HG03097 (cell line): Measurements from ENCODE around the gene NRP2.

Experiments used
- ATAC-seq: cut with Tn5 transposase; IDR thresholded peaks from one replicate; pipeline ENCODE4 v1.9.1; 2021; ENCODE audit not compliant: unreplicated experiment, low FRiP score

The NRP2 gene

DNA sequence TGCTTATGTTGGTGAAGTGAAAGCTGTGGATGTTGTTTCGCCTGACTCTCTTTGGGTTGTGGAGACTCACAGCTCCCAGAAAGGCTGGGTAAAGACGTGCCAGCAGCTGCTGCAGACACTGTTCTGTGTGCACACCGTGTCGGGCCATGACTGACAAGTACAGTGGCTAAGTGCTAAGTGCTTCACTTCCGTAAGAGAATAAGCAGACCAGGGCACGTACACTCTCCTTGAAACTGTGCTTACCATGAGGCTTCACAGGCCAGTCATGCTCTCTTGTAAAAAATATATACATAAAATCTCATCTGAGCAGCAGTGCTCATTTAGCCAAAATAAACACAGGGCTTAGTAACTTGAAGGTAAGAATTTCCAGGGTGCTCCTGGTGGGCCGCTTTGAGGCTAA is 86.0 kb downstream of the NRP2 start:
- ATAC-seq: no peak

DNA sequence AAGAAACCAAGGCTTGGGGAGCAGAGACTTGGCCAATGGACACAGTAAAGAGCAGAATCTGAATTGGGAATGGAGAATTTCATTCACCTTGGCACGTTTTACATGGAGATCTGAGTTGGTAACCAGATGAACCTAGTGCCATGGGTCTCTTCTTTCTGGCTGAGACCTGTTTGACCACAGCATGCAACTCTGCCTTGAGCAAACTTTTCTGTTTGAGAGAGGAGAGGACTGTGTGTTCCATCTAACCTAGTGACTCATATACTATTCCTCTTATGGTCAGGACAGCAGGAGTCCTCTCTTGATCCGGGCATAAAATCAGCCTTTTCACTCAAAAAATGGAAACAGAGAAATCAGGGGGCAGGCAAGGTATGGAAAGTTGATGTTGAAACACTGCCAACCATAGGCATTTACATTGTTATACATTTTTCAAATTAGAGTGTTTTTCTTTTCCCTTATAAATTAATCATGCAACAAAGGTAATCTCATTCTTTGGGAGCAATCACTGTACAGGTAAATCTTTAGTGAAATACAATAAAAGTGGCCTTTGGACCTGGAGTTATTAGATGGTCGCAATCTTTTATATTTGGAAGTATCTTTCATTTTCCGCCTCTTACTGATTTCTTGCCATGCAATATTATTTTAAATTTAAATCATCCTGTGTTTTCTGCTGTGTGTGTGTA is 86.7 kb downstream of the NRP2 start:
- no peak for ATAC-seq

DNA sequence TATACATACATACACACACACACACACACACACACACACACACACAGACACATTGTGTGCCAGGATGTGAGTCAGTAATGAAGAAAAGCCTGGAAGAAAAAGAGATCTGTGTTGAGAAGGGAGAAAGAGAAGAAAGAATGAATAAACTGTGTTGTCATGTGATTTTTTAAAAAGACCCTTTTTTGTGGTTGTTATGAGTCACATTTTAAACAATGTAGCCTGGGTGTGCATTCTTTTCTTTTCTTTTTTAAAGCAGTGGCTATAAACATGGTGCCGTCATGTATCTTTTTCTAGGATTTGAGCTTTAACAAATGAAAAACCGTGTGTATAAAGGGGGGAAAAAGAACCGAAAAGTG is 87.2 kb downstream of the NRP2 start:
- ATAC-seq: no peak

DNA sequence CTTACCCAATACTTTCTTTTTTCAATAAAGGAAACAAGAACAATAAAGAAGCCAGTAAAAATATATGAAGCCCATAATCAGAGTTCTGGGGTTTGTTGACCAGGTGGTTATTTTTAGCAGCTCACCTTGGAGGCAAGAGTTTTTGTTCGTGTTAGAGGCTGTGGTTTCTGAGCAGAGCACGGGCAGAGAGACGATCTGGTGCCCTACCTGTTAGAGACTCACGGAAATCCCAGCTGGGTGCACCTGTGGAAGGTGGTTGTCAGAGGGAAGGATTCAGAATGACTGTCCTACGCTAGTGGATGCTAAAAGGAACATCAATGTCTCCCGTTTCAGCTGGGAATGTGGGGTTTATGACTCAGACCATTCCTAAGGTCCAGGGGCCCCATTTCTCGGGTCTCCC is 87.6 kb downstream of the NRP2 start:
- no peak for ATAC-seq

DNA sequence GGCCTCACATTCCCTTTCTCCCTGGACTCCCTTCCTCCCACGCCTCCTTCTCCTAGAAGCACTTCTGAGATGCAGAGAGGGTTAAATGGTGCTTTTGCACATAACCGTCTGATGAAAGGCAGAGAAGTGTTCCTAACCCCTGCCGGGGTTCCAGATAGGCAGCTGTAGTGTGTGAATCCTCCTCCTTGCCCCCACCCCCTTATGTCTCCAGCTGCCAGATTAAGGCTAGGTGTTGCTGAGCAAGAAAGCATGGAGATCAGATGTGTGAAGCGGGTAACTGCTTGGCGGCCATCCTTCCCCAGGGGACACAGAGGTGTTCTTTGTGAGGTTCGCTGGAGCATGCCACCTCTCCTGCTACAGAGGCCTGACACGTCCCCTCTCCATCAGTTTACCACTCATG is 88.3 kb downstream of the NRP2 start:
- no peak for ATAC-seq

DNA sequence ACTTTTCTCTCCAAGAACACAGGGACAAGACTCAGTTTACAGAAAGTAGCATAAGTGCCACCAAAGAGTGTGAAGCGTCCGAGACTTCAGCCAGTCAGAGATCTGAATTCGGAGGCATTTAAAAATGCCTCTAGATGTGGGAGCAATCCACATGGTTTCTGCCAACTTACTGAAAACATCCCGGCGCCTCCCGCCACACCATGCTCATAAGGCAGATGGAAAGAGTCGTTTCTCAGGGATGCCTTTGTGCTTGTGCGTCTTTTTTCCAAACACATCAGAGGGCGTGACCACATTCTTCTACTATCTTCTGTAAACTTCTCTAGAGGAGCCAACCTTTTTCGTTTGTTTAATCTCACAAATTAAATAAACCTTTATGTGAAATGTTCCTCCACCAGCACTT is 88.7 kb downstream of the NRP2 start:
- ATAC-seq: no peak

DNA sequence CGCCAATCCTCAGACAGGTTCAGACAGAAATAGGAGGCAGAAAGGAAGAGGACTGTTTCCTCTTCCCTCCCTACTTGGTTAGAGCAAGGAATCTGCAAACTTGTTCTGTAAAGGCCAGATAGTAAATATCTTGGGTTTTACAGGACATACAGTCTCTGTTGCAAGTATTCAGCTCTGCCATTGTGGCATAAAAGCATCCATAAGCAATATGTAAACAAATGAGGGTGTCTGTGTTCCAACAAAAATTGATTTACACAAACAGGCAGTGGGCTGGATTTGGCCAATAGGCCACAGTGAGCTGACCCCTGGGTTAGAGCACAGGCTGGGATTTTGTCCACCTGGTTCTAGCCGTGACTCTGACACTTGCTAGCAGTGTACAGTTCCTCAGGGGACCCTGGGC is 89.4 kb downstream of the NRP2 start:
- no peak for ATAC-seq

DNA sequence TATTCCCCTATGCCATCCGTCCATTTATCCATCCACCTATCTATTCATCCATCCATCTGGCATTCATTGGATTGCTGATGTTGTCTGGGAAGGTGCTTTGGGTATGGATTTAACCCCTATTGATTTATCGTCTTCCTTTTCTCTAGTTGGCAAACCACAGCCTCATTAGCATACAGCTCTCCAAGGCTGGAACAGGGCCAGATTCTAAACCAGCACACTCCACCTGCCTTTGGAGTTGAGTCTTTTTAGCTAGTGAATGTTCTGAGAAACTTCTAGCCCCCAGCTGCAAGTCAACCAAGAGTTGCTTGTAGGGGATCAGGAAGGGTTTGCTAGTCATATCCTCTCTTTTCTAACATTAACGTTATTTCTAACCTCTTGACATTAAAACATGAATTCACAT is 90.7 kb downstream of the NRP2 start:
- no peak for ATAC-seq

DNA sequence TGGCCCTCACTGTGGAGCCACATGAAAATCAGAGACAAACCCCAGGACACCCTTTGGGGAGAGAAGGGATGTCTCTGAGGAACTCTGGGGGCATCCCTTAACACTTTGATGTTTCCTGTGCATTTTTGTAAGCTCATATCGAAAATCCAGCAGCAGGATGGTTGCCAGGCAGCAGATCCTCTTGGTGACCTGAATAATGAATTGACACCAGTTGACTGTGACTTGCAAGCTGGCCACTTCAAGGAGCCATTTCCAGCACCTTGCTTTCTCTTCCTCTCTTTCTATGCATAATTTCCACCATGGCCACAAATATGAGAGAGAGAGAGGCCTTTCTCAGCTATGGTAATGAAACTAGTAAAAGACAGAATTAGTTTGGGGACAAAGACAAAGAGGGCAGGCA is 91.7 kb downstream of the NRP2 start:
- ATAC-seq: no peak

DNA sequence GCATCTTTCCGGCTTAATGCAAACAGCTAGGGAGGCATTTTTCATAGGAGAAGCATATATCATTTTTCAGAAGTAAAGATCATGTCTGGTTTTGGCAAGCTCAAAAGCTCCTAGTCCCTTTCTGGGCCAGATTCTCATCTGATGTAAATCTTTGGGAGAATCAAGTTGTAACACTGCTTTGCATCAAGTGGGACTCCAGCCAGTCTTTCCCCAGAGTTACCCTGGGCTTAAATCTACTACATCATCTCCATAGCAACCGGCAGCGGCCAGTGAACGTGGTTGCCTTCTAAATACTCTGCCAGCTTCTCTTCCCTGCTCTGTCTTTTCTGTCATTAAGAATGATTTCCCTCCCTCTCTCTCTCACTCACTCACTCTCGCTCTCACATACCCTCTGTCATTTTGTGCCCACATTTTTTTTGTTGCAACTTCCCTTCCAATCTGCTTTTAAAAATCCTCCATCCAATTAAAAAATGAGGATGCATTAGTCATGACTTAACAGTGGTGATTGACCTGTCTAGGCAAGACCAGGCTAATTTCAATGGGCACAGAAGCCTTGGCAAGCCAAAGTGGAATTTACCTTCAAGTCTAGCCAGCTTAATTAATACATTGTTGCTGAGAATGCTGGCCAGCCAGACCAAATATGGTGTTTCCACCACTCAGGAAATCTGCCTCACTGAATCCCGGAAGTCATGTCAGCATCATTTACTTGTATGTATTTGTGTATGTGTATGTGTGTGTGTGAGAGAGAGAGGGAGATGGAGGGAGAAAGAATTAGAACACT is 93.0 kb downstream of the NRP2 start:
- no peak for ATAC-seq

DNA sequence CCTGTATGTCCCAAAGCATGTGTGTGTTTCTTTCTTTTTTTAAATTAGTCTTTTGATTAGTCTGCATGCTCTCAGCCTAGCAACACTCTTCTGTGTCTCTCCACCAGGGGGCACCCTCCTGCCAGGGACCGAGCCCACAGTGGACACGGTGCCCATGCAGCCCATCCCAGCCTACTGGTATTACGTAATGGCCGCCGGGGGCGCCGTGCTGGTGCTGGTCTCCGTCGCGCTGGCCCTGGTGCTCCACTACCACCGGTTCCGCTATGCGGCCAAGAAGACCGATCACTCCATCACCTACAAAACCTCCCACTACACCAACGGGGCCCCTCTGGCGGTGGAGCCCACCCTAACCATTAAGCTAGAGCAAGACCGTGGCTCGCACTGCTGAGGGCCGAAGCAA is 93.8 kb downstream of the NRP2 start:
- ATAC-seq: no peak

DNA sequence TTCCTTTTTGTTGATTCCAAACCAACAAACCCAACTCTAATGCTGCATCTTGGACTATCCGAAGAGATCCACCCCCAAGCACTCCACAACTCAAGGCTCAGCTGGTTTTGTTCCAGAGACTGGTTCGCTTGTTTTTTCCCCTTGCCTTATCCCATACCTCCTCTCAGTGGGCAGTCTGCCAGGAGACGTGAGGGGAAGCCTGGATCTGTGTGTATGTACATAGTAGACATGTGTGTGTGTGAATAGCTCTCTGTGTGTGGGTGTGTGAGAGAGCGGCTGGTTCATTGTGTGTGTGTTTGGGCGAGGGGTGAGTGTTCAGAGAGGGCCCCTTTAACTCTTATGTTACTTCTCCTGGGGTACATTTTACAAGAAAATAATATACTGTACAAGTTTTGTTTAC is 94.4 kb downstream of the NRP2 start:
- no peak for ATAC-seq

DNA sequence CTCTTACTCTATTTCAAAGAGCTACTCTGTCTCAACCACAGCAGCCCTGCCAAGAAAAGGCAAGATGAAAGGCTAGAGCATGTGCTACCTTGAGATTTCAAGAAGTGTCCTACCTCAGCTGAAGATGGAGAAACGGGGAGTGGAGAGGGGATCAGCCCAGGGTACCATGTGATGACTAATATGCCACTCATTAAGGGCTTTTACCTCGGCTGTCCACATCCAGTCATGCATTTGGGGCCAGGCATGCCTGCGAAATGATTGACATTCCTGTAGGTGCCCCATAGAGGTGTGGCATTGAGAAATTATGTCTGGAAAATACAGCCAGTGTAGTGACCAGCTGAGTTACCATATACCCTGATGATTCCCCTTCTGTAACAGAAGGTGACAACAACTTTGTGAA is 96.1 kb downstream of the NRP2 start:
- ATAC-seq: no peak

DNA sequence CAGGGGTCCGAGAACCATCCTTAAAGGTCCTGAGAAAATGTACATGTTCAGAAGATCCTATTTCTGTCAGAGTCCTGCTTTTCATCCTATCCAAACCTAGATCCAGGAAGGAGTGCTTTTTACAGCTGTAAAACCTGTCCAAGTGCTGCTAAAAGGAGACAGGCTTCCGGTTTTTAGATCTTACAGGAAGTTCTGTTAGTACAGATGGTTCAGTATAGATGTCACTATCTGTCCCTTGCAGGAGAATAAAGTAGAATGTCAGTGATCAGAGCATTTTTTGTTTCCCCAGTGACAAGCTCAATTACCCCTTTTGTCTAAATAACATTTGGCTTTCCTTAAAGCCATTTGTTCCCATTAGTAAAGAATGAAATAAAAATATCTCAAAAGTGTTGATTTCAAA is 98.3 kb downstream of the NRP2 start:
- ATAC-seq: no peak

DNA sequence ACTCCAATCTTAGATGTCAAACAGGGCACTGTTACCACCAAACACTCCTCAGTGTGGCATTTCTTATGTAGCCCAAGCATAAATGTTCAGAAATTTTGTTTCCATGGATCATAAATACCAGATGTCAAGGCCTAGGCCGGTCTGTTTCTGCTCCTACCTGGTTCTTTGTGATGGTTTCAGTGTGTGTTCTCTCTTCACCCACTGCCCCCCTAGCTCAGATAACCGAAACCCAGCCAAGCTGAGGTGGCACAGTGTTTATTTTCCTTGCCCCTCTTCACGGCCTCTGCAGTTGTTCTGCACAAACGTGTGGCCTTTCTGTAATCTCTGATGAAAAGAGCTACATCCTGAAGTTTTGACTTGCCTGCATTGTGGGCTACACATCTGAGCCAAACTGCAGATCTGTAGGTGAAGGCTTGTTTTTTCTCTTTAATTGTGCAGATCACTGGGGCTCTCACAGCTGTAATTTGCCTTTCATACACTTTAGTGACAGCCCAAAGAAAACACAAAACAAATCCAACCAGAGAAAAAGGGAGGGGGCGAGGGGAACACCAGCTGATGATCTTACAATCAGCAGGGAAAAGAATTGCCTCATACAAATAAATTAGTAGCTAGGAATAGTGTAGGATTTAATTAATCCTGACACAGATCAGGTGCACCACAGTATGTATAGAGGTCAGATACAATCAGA is 99.1 kb downstream of the NRP2 start:
- ATAC-seq: no peak

DNA sequence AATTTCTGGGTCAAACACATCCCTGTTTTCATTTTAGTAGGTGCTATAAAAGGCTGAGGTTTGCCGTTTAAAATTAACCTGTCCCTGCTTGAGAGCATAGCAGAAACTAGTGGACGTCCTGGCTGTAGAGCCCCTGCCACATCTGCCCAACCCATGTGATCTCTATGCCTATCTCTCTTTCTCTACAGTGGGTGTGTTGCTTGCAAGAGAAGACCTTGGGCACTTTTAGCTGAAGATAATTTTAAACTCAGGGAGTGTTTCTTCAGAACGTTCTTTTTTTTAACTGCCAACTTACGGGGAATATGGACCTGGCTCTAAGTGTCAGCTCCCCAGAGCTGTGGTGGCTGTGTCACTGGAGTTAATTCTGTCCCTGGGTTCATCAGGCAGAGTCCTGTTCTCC is 100.6 kb downstream of the NRP2 start:
- ATAC-seq: no peak

DNA sequence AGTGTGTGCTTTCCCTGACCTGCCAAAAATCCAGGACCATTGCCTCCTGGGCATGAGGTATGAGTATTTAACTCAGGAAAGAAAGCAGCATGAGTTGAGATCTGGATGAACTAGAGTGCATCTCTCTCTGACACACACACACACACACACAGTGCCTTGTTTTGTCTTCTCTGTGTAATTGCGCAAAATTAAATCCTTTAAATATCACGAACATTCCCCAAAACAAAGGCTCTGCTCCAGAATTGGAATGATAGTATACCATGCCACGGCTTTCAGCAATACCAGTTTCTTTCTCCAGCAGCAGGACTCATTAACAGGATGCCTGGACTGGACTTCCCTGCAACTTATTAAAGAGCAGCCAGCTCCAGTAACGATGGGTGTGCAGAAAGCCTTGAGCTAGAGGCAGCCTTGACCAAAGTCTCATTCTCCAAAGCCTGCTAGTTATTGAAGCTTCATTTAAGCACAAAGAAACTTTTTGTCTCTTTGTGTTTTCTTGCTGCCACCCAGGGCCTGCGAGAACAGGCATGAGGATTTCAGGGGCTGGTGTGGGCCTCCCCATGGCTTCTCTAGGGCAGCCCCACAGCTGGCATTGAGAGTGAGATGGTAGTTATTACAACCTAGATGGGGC is 101.7 kb downstream of the NRP2 start:
- no peak for ATAC-seq

DNA sequence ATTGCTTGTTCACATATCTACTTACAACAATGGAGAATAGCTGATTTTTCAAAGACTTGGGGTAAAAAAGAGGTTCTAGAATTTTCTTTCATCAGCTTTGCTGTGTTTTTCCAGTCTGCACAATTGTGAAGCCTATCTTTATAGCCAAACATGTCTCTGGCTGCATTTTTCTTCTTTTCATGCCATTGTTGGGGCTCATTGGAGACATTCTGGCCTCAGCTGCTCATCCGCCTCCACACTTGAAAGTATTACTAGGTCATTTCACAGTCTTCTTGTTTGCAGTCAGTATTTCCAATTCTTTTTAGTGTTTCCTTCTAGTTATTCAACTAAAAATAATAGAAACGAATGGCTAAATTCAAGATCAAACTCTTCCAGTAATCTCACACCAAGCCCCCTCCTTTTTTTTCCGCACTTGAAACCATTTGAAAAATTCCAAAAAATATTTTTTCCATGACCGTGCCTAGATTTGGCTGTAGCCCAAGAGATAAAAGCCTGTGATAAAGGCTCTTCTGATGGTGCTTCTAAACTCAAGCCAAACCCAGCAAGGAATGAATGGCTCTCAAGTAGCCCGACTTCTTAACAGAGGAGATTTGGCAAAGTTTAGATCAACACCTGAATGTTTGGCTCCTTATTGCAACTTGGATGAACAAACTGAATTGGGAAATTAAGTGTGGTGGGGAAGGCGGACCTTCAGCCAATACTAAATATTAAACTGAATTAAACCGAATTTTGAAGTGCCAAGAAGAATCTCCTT is 103.4 kb downstream of the NRP2 start:
- ATAC-seq: no peak

DNA sequence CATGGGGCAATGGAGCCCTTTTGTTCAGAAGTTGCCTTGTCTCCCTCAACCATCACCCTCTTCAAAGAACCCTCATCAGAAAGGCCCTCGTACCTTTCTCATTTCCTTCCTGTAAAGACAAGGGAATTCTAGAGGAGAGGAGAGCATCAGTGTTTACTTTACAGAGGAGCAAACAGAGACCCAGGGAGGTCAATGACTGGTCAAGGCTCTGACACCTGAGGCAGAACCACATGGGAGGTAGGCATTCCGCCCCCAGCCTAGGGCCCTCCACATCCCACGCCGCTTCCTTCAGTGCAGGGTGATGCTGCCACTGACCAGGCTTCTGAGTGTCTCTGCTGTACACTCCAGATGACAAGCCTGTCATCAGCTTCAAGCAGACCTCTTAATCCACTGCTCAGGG is 104.7 kb downstream of the NRP2 start:
- ATAC-seq: no peak

DNA sequence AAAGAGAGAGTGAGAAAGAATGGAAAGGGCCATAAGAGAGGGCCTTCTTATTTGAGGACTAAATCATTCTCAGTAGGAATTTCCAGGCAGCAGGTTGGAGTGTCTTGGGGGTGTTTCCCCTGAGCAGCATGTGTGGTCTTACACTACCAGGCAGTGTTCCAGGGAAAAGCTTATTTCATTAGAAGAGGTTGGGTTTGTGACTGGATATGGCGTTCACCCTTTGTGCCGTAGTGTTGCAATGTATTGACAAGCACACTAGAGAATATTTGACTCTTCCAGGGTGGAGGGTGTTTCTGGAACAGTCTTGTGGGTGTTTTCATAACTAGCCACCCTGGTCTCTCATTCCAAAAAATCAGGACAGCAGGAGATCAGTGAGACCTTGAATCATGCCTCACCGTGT is 105.5 kb downstream of the NRP2 start:
- no peak for ATAC-seq

DNA sequence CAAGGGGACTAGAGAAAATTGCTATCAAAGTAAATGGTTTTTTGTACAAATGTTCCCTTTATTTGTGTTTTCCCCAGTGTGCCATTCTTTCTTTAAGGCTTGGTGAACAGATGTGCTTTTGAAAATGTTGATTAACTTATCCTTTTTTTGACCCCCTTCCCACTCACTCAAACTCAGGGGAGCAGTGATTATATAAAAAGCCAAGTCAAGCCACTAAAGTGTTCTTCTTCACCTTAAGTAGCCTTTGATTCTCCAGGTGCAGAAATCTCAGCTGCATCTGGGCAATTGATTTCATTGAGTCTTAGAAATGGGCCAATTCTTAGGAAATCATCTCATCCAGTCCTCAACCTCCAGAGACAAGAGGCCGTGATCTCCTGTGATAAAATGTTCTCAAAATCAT is 107.6 kb downstream of the NRP2 start:
- ATAC-seq: no peak
